H1 (cell line): ENCODE data around the gene FAM222B. TPM values are rescaled to one million over a fixed set of nuclear protein-coding genes. Genes with fewer than 3 reads are reported as not detected.

ENCODE experiments used
- BCL11A ChIP-seq, 2 experiments: IDR thresholded peaks; one replicate each; pipeline ENCODE4 v1.6.1; 2011; ENCODE audit warnings: low read depth in 2 of 2, low read length in 2 of 2, mild to moderate bottlenecking in 2 of 2
- CEBPB ChIP-seq: IDR thresholded peaks from 2 replicates; pipeline ENCODE4 v1.6.1; 2012; ENCODE audit warnings: low read depth, low read length
- CHD1 ChIP-seq: IDR thresholded peaks from 2 replicates; pipeline ENCODE4 v1.6.1; 2012; ENCODE audit warnings: low read depth, low read length, improper control_type of control experiment
- CHD2 ChIP-seq: IDR thresholded peaks from 2 replicates; pipeline ENCODE4 v1.6.1; 2012; ENCODE audit warnings: low read length, improper control_type of control experiment
- EZH2 ChIP-seq: fragments of 200-600 bp; sonication (generic); IDR thresholded peaks from 2 replicates; pipeline ENCODE4 v1.7.1; 2012; ENCODE audit warnings: low read depth, mild to moderate bottlenecking, moderate library complexity, low read length, inconsistent platforms; ENCODE audit not compliant: severe bottlenecking
- FOSL1 ChIP-seq: IDR thresholded peaks from 2 replicates; pipeline ENCODE4 v1.6.1; 2011; ENCODE audit warnings: mild to moderate bottlenecking, low read depth, low read length, moderate library complexity; ENCODE audit not compliant: insufficient read depth
- GTF2F1 ChIP-seq: IDR thresholded peaks from 2 replicates; pipeline ENCODE4 v1.6.1; 2012; ENCODE audit warnings: low read depth, low read length, improper control_type of control experiment, borderline replicate concordance
- KDM4A ChIP-seq: IDR thresholded peaks from one replicate; pipeline ENCODE4 v1.7.1; 2012; ENCODE audit warnings: low read depth, mild to moderate bottlenecking, moderate library complexity, low read length, inconsistent platforms; ENCODE audit not compliant: severe bottlenecking
- NANOG ChIP-seq: IDR thresholded peaks from 2 replicates; pipeline ENCODE4 v1.6.1; 2011; ENCODE audit warnings: low read length, low read depth, mild to moderate bottlenecking, inconsistent platforms; ENCODE audit not compliant: insufficient read depth, poor library complexity, severe bottlenecking
- NRF1 ChIP-seq: IDR thresholded peaks from 2 replicates; pipeline ENCODE4 v1.6.1; 2011; ENCODE audit warnings: mild to moderate bottlenecking, low read depth, low read length, improper control_type of control experiment
- PHF8 ChIP-seq: fragments of 200-600 bp; sonication (generic); conservative IDR thresholded peaks from 2 replicates; pipeline ENCODE4 v1.7.1; 2012; ENCODE audit warnings: low read depth, mild to moderate bottlenecking, inconsistent platforms, low read length, moderate library complexity
- POLR2A ChIP-seq, 2 experiments: IDR thresholded peaks; 1 replicate in 1 of 2; 2 replicates in 1 of 2; pipeline ENCODE4 v1.6.1; 2011; ENCODE audit warnings: low read depth in 2 of 2, low read length in 2 of 2, mild to moderate bottlenecking in 2 of 2; ENCODE audit errors: control extremely low read depth in 1 of 2
- POLR2AphosphoS5 ChIP-seq: IDR thresholded peaks from 2 replicates; pipeline ENCODE4 v1.6.1; 2011; ENCODE audit warnings: low read depth, low read length
- POU5F1 ChIP-seq: IDR thresholded peaks from 2 replicates; pipeline ENCODE4 v1.6.1; 2011; ENCODE audit warnings: low read depth, mild to moderate bottlenecking, low read length, moderate library complexity
- RBBP5 ChIP-seq: IDR thresholded peaks from 2 replicates; pipeline ENCODE4 v1.7.1; 2012; ENCODE audit warnings: low read depth, mild to moderate bottlenecking, inconsistent platforms, low read length, moderate library complexity, borderline replicate concordance
- SAP30 ChIP-seq: fragments of 300-600 bp; sonication (generic); IDR thresholded peaks from 2 replicates; pipeline ENCODE4 v1.7.1; 2012; ENCODE audit warnings: low read length, moderate library complexity, mild to moderate bottlenecking, inconsistent platforms; ENCODE audit not compliant: insufficient read depth, insufficient replicate concordance
- SIRT6 ChIP-seq: IDR thresholded peaks from one replicate; pipeline ENCODE4 v1.7.1; 2012; ENCODE audit warnings: low read length, inconsistent platforms
- SP4 ChIP-seq: IDR thresholded peaks from 2 replicates; pipeline ENCODE4 v1.6.1; 2012; ENCODE audit warnings: low read length, inconsistent platforms
- SRF ChIP-seq: IDR thresholded peaks from 2 replicates; pipeline ENCODE4 v1.6.1; 2011; ENCODE audit warnings: mild to moderate bottlenecking, low read depth, low read length, moderate library complexity
- TEAD4 ChIP-seq: IDR thresholded peaks from 2 replicates; pipeline ENCODE4 v1.6.1; 2012; ENCODE audit warnings: low read depth, low read length, inconsistent platforms, mixed read lengths
- YY1 ChIP-seq: IDR thresholded peaks from 2 replicates; pipeline ENCODE4 v1.6.1; 2011; ENCODE audit warnings: low read depth, mild to moderate bottlenecking, low read length
- polyA plus RNA-seq, 7 experiments: library from polyadenylated mRNA; depleted of rRNA in 3 of 7; stranded (reverse) in 5 of 7; unstranded in 2 of 7; fragments of >200 nt in 5 of 7; fragments of 200-250 nt in 2 of 7; gene quantifications; 1 replicate in 5 of 7; 2 replicates in 1 of 7; 4 replicates in 1 of 7; pipeline versions ENCODE4 v1.2.1 to v1.2.3, GENCODE V29; 2011 to 2013; ENCODE audit warnings: missing spikeins in 2 of 7, mixed read lengths in 2 of 7
- total RNA-seq: library from RNA; stranded (reverse); fragmentation: NEBNext Ultra II Directional; extraction: Animal tissue kit (Norgen Biotek cat#: 25700); gene quantifications from 2 replicates; pipeline ENCODE4 v1.2.1, GENCODE V29; 2021
- TF ChIP-seq, protein P1 (sequence below): IDR thresholded peaks from 2 replicates; pipeline ENCODE4 v1.6.1; 2012; ENCODE audit warnings: inconsistent platforms
- TF ChIP-seq, protein P2 (sequence below): IDR thresholded peaks from 2 replicates; pipeline ENCODE4 v1.6.1; 2011; ENCODE audit warnings: low read length, improper control_type of control experiment

FAM222B gene
- total and polyA plus RNA-seq, 2 of the 8 experiments (the other 6 are each of a cell fraction or from before 2014, with no cell fraction given) = 42.1 to 81.7 TPM

DNA sequence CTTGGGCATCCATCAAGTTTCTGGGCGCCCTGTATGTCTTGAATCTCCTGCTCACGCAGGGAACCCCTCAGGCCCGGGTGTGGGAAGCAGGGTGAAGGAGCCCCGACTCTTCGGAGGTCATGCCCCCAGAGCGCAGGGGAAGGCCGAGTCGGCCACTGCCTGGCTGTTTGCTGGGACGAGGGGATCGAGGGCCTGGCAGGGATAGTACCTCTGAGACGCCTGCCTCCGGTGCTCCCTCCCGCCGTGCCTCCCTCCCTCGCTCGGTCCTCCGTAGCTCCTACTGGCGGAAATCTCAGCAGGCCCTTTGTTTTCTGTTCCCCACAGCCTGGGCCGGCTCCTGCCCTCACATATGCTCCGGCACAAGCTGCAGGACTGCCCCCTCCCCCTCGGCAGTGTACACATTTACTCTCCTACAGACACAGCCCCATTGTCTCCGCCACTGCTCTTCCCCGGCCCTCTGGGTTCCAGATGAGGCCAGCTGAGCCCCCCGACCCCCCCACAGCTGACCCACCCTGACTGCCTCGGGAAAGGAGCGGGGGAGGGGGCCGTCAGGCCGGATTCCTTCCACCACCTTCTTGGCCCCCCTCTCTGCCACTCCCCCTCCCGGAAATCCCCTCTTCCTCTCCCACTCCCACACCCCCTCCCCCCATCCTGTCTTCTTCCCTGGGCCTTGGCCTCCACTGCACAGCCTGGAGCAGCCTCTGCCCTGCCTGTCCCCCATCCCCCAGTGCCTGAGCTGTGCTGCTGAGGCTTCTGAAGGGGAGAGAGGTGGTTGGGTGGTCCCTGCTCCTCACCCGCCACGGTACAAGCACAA is 97.4 kb downstream of the FAM222B start (continued):
- TF ChIP-seq CHD1 (peak; percentile 75; the same call in 1 of the 2 replicates), PHF8 (no peak; the same call in 1 of the 2 replicates), KDM4A (no peak), POLR2A (IDR thresholded peaks at IDR 0.05; ENCODE audit: control extremely low read depth in 1 of 2, low read depth in 2 of 2, low read length in 2 of 2) (peak; percentile 87 to 93), RBBP5 (no peak), CEBPB (no peak), POLR2AphosphoS5 (peak; percentile 94), BCL11A (IDR thresholded peaks at IDR 0.05; ENCODE audit: low read depth in 2 of 2, low read length in 2 of 2) (no peak), YY1 (no peak), SIRT6 (no peak), POU5F1 (no peak), NANOG (no peak), GTF2F1 (no peak), SRF (no peak), NRF1 (no peak), SP4 (no peak), TEAD4 (no peak), EZH2 (no peak), SAP30 (no peak), CHD2 (no peak), FOSL1 (no peak)
- TF ChIP-seq, protein P1, sequence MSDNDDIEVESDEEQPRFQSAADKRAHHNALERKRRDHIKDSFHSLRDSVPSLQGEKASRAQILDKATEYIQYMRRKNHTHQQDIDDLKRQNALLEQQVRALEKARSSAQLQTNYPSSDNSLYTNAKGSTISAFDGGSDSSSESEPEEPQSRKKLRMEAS = 0 out of 2 replicates have a peak, but pooled peaks have one; percentile 19
- TF ChIP-seq, protein P2, sequence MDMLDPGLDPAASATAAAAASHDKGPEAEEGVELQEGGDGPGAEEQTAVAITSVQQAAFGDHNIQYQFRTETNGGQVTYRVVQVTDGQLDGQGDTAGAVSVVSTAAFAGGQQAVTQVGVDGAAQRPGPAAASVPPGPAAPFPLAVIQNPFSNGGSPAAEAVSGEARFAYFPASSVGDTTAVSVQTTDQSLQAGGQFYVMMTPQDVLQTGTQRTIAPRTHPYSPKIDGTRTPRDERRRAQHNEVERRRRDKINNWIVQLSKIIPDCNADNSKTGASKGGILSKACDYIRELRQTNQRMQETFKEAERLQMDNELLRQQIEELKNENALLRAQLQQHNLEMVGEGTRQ = no peak
